ENCODE data around the gene C4BPB. TPM values are rescaled to one million over a fixed set of nuclear protein-coding genes. Genes with fewer than 3 reads are reported as not detected.

Gene C4BPB
- total RNA-seq, 1 donor from 2014 or later = 0.30 TPM

GRCh38 chr1:207067665-207068064 lies 21.0 kb upstream of the C4BPB start:
- H3K4me1 ChIP-seq = peaks cover 75% of the 10 kb centered on the region
- peak overlapping the region; percentile 82 for H3K27ac ChIP-seq (replicated peaks)
- intact Hi-C loops (cut with micrococcal nuclease) = no loop called here
- no peak for TF ChIP-seq CTCF (IDR thresholded peaks at IDR 0.05; ENCODE audit: borderline replicate concordance)
- DNase-seq = no peak
- no peaks in the 10 kb centered on the region for H3K9me3 ChIP-seq (replicated peaks)
- no peaks in the 10 kb centered on the region for H3K27me3 ChIP-seq (ENCODE audit: low read depth)
- peaks cover 91% of the 10 kb centered on the region for H3K36me3 ChIP-seq
- H3K4me3 ChIP-seq = peak overlapping the region; percentile 64

- no peak for DNase-seq
- intact Hi-C loops (cut with micrococcal nuclease) = no loop called here
- H3K9me3 ChIP-seq (replicated peaks) = no peaks in the 10 kb centered on the region
- peaks cover 77% of the 10 kb centered on the region for H3K4me1 ChIP-seq
- no peaks in the 10 kb centered on the region for H3K27me3 ChIP-seq (ENCODE audit: low read depth)
- TF ChIP-seq CTCF (IDR thresholded peaks at IDR 0.05; ENCODE audit: borderline replicate concordance) = no peak
- peaks cover 92% of the 10 kb centered on the region for H3K36me3 ChIP-seq
- H3K4me3 ChIP-seq = peak overlapping the region; percentile 34
- H3K27ac ChIP-seq (replicated peaks) = peak overlapping the region; percentile 82
These were observed 19.6 kb upstream of the C4BPB start for GRCh38 chr1:207069061-207069460.

GRCh38 chr1:207069858-207070506 lies 18.7 kb upstream of the C4BPB start:
- no peaks in the 10 kb centered on the region for H3K27me3 ChIP-seq (ENCODE audit: low read depth)
- H3K4me1 ChIP-seq = peaks cover 82% of the 10 kb centered on the region
- H3K9me3 ChIP-seq (replicated peaks) = no peaks in the 10 kb centered on the region
- peak overlapping the region; percentile 34 for H3K4me3 ChIP-seq
- DNase-seq = peak; percentile 72
- TF ChIP-seq CTCF (IDR thresholded peaks at IDR 0.05; ENCODE audit: borderline replicate concordance) = no peak
- H3K36me3 ChIP-seq = peaks cover 97% of the 10 kb centered on the region
- intact Hi-C loops (cut with micrococcal nuclease) = no loop called here
- H3K27ac ChIP-seq (replicated peaks) = peak overlapping the region; percentile 82

- Histone ChIP-seq H3K36me3 (peaks cover 91% of the 10 kb centered on the region), H3K27me3 (ENCODE audit: low read depth) (no peaks in the 10 kb centered on the region), H3K9me3 (replicated peaks) (no peaks in the 10 kb centered on the region), H3K27ac (replicated peaks) (peak overlapping the region; percentile 82), H3K4me3 (no peak overlapping the region), H3K4me1 (peaks cover 87% of the 10 kb centered on the region)
- TF ChIP-seq CTCF (IDR thresholded peaks at IDR 0.05; ENCODE audit: borderline replicate concordance) = no peak
- intact Hi-C loops (cut with micrococcal nuclease) = no loop called here
- DNase-seq = no peak
These were observed 17.8 kb upstream of the C4BPB start for GRCh38 chr1:207070811-207071210.

GRCh38 chr1:207071426-207071825 lies 17.2 kb upstream of the C4BPB start:
- Histone ChIP-seq H3K9me3 (replicated peaks) (no peaks in the 10 kb centered on the region), H3K4me1 (peaks cover 91% of the 10 kb centered on the region), H3K4me3 (no peak overlapping the region), H3K36me3 (peaks cover 85% of the 10 kb centered on the region), H3K27ac (replicated peaks) (peak overlapping the region; percentile 82), H3K27me3 (ENCODE audit: low read depth) (no peaks in the 10 kb centered on the region)
- no peak for TF ChIP-seq CTCF (IDR thresholded peaks at IDR 0.05; ENCODE audit: borderline replicate concordance)
- no peak for DNase-seq
- intact Hi-C loops (cut with micrococcal nuclease) = no loop called here
